Measurements from ENCODE around the gene STS. TPM values are rescaled to one million over a fixed set of nuclear protein-coding genes. Genes with fewer than 3 reads are reported as not detected.

STS gene
- total RNA-seq, 1 experiment from 2014 or later: 2.6 TPM

GRCh38 chrX:7139202-7140081 is 8.1 kb upstream of the STS start:
- no peak for DNase-seq (ENCODE audit: low spot score)

- DNase-seq (ENCODE audit: low spot score): no peak
These were observed 4.4 kb upstream of the STS start for GRCh38 chrX:7143076-7143475.

DNA sequence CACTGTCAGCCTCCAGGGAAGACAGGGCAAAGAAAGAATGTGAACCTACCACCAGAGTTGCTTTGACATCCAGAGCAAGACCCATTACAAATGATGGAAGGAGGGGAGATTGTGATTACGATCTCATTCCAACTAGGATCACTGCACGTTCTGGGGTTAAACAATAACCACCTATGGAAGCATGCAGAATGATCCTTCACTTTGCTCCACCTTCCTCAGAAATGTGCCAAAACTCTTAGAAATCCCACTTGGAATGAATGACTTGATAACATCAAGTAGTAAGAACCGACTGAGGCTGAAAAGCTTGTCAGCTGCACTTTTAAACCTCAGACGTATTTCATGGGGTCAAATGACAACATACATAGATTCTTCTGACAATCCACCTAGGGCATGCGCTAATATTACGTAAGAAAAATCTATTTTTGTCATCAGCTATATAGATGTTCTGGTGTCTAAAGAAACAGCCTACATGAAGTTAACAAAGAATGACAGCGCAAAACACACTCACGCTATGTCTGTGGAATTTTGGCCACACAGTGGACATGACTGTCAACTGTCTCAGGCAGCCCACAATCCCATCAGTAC is 3.5 kb upstream of the STS start:
- no peak for DNase-seq (ENCODE audit: low spot score)

- DNase-seq (ENCODE audit: low spot score): peak; percentile 19
These were observed 2.1 kb upstream of the STS start for GRCh38 chrX:7145454-7145853.

DNA sequence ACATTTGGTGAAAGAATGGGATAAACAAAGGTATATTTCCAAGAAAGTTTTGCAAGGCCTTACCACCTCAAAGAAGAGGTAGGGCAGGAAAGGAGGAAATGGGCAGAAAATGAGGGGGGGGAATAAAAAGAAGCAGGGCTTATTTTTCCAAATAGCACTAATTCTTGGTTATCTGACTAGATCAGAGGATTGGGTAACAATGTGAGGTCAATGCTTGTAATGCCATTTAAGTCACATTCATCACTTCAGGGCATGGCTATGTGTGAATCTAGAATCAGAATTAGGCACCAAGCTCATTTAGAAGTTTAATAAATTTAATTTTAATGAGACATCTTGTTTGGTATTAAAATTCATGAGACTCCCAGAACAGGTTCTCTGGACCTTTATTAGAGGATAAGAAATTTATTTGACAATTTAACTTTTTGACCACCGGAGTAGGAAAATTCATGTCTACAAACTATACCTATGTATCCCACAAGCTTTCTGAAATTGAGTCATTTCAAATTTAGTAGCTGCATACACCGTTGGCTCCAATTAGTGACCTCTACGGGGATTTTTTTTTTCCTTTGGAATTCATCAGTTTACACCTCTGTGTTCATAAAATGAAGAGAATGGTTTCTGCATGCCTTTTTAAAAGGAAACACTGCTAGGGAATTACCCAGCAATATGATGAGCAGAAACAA is 1.4 kb upstream of the STS start:
- no peak for DNase-seq (ENCODE audit: low spot score)

- peak; percentile 32 for DNase-seq (ENCODE audit: low spot score)
These were observed 654 bp upstream of the STS start for GRCh38 chrX:7146703-7147412.

DNA sequence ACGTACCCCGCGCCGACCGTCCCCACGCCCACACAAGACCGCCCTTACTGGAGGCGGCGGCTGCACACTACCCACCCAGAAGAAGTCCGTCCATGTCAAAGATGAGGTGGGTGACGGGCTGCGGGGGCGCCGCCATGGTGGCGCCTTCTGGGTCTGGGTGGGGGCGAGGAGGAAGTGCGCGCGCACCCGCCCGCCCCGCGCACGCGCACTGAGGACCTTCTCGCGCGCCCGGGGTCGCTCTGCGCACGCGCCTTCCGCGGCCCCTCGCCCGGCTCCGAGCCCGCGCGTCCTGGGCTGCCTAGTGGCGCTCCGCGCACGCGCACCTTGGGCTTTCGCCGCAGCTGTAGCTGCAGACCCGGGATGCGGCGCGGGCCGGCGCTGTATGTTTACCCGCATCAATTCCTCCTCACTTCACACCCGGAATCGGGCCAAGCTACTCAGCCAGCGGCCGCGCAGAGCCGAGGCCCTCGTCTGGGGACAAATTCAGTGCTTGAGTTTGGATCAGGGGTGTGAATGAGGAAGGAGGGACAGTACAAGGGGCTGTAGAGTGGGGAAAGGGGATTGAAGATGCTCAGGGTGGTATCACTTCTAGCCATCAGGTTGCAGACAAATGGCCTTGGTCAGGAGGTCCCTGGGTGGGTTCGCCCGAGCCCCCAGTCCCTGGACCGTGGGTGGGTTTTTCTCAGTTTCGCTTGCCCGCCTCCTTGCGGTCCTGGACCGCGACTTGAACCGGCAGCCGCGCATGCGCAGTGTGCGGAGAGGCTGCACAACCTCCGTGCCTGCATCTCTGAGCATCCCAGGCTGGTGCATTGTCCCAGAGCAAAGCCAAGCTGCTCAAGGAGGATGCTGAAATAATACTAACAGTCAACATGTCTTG is 704 bp downstream of the STS start, which contains the start of gene PUDP:
Gene PUDP (minus strand): TSS at position 176 of the 877 bp plus-strand sequence. CDS start 40 bp downstream, at position 136.
- peak; percentile 82 for DNase-seq (ENCODE audit: low spot score)

GRCh38 chrX:7149411-7149810 is 1.9 kb downstream of the STS start:
- no peak for DNase-seq (ENCODE audit: low spot score)

GRCh38 chrX:7153231-7153630 is 5.7 kb downstream of the STS start:
- DNase-seq (ENCODE audit: low spot score): no peak

GRCh38 chrX:7154041-7154597 is 6.6 kb downstream of the STS start:
- no peak for DNase-seq (ENCODE audit: low spot score)

DNA sequence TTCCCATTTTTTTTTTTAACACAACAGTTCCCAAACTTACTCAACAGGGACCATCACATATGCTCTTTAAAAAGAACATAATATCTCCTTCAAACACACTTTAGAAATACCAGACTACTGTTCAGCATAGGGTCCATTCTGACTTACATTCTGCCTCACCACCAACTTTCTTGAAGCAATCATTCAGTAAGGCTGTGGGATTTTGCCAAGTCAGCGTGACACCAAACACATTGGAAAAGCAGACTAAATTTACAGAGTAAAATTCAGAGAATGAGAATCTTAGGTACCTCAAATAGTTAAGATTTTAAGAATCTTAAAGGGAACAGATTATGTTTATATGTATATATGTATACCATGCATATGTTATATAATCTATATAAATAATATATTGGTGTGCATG is 7.7 kb downstream of the STS start:
- DNase-seq (ENCODE audit: low spot score): no peak

DNA sequence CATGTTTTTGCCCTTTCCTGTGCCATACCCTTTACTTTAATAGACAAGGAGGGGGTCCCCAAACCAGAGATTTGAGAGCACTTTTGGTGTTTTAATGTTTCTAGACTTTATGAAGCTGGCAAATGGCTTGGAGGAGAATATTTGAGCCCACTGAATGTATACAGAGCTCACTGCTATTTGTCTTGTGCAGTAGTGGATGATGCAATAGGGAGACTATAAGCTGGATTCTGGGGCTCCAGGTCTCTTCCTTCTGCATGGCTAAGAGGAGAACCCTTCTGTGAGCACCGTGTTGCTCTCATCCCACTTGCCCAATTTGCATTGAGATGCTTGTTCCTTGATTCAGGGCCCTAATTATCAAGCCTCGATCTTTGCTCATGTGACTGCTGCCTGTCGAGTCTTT is 9.4 kb downstream of the STS start:
- DNase-seq (ENCODE audit: low spot score): no peak

DNA sequence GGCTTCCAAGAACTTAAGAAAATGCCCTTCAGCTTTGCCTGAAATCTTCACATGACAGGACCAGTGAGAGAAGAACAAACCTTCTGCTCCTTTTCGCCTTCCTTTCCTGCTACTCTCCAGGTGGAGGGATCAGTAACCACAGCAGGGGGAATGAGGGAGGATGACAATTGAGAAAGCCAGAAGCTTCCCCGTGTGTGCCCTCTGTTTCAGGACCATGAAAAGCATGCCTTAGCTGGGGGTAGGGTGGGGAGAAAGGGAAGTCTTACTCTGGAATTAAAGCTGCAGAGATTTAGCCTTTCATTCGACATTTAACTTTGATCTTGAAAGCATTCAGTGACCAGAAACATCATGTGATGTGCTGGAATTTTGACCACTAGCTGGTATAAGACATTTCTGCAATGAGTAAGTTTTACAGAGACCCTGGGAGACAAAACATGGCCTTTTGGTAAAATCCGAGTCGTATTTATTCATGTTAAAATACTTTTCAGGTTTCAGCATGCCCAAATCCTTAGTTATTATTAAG is 11.0 kb downstream of the STS start:
- DNase-seq (ENCODE audit: low spot score): no peak

DNA sequence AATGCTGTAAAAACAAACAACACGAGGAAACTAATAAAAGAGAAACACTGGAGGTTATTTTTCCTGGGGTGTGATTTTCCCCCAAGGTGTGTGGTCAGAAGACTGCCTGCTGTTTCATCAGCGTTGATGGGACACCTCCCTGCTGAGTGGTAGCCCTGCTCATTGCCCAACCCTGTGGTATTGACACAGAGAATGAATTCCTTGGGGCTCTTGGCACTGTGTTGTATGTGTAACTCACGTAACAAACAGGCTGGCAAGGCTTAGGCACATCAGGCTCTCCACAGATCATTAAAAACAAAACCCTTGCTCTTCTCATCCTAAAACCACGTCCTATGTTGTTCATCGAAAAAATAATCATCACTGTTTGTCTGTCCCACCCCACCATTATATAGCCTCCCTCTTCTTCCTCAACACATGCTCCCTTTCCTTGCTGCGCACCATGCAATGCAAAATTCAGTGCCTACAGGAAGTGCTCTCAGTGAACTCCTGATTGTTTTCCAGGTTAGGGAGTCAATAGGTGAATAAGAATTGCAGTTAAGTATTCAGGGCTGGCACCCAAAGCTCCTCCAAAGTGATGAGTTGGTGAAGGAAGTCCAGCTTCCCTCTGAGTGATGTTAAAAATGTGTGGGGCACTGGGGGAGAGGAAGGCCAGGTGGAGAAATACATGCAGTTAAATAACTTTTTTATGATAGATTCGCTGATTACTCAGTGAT is 11.8 kb downstream of the STS start:
- no peak for DNase-seq (ENCODE audit: low spot score)

DNA sequence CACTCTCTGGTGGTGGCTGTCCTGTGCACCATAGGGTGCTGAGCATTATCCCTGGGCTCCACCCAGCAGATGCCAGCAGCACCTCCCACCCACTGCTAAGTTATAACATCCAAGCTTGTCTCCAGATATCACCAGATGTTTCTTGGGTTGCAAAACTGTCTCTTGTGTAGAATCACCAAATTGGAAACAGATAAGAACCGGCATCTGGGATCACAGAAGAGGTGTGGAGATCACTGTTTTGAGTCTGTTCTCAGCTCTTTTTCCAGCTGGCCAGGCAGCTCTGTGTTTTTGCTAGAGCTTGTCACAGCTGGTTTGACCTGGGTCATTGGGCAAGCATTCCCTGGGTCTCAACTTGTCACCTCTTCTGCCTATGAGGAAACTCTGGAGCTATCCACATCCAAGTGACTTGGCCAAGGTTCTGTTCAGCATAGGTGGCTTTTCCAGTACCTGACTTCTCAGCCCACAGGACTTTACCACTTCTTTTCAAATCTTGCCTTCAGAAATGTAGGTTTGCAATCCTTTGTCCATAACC is 15.7 kb downstream of the STS start:
- DNase-seq (ENCODE audit: low spot score): no peak

DNA sequence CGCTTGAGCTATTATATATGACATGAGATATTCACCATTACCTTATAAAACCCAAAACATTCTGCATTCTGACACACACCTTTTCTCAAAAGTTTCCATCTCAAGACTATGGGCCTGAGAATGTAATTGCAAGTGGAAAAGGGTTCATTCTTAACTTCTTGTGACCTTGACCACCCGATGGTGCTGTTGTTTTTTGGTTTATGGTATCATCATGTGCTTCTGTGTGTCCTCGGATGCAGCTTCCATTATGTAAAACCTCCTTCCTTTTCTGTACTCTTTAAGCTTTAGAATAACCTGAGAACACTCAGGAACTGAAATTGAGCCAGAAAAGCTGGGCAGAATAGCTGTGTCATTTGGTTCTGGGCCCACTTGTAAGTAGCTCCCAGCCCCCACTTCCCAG is 16.7 kb downstream of the STS start:
- no peak for DNase-seq (ENCODE audit: low spot score)

DNA sequence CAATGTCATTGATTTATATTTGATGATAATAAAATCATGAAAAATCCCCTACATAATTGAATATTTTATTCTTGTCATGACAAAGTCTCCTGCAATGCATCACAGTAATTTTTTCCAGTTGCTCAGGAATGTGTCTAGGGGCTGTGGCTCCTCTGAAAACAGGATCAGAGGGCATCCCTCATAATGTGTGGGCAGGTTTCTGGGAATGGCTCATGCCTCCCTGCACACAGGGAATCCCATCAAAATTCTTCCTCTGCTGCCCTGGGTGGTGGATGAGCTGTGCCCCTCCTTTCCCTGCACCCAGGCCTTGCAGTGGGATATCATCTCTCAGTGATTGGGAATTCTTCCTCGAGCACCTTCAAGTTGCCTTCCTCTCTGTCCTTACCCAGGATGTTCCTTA is 20.9 kb downstream of the STS start:
- DNase-seq (ENCODE audit: low spot score): no peak

- no peak for DNase-seq (ENCODE audit: low spot score)
These were observed 22.1 kb downstream of the STS start for GRCh38 chrX:7169627-7170026.

DNA sequence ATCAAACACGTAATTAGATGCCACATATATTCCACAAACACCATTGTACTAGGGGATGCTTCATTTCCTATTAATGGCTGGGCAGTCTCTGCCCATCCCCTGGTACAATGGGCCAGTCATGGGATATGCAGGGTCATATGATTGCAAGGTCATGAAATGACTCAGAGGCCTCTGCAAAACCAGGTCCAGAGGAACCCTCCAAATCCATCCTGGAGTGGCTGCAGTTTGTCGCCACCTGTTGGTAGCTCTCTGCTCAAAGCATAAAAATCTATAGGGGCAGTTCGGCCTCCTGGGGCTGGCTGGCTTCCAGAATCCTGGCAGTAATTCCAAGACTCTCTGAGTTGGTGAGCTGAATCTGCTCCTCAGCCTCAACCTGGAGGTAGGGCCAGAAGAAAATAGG is 23.4 kb downstream of the STS start:
- peak; percentile 13 for DNase-seq (ENCODE audit: low spot score)

Data from HT-29 (cell line).